HG03558 (cell line): ENCODE data around the gene DGKI.

Experiments used
- ATAC-seq: cut with Tn5 transposase; IDR thresholded peaks from one replicate; pipeline ENCODE4 v1.9.1; 2021; ENCODE audit warnings: moderate number of reproducible peaks; ENCODE audit not compliant: unreplicated experiment; ENCODE audit errors: extremely low read depth

The DGKI gene

DNA sequence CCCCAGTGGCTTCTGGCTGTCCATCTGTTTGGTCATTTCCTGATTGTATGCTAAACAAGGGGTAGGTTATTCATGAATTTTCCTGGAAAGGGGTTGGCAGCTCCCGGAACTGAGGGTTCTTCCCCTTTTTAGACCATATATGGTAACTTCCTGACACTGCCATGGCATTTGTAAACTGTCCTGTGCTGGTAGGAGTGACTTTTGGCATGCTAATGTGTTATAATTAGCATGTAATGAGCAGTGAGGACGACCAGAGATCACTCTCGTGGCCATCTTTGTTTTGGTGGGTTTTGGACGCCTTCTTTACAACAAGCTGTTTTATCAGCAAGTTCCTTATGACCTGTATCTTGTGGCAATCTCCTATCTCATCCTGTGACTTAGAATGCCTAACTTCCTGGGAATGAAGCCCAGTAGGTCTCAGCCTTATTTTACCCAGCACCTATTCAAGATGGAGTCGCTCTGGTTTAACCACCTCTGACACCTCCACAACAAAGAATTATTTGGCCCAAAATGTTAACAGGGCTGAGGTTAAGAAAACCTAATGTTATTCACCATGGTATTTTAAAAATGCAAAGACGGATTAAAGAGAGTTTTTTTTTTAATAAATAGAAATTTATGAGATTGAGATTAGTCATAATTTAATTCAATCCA, 500.9 kb downstream of the DGKI start:
- ATAC-seq = no peak

DNA sequence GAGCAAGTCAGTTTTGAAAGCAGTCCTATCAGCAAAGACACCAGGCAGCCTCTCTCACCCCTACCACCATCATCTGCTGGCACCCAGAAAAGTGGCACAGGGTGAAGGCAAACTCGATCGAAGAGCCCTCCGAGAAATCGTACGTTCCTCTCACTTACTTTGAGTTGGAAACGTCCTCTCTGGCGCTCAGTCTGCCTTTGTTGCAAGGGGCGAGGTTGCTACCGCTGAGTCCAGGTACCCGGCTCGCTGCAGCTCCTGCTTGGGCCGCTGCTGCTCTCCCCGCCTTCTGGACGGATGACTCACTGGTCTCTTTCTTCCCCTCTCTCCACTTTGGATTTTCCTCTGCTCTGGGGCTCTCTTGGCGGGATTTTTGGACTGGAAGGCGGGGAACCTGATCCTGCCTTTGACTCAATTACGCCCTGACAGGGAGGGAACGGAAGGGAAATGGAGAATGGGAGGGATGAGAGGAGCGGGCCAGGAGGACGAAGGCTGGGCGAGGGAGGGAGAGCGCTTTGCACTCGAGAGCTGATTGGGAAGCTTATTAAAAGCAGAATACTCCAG, 503.4 kb downstream of the DGKI start, which contains the start of gene PTN:
Gene PTN (minus strand): TSS at position 453 of the 561 bp plus-strand sequence. CDS start 88,760 bp downstream, outside the sequence.
- ATAC-seq = no peak

GRCh38 chr7:137342828-137343261, 503.9 kb downstream of the DGKI start:
- ATAC-seq = no peak

DNA sequence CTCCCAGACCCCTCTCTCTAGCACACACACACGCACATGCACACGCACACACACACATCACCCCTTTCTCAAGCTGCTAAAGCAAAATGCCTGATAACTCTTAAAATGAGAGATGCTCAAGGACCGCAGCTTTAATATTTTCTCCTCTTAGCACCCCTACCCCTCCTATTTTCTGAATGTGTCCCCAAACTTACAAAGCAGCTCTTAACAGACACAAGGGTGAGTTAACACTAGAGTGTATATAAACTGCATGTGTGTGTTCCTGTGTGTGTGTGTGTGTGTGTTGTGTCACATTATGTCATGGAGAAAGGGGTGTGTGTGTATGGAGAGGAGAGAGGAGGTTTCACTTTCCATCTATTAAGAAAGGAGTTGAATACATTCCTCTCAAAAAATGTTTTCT, 504.5 kb downstream of the DGKI start:
- ATAC-seq = no peak

DNA sequence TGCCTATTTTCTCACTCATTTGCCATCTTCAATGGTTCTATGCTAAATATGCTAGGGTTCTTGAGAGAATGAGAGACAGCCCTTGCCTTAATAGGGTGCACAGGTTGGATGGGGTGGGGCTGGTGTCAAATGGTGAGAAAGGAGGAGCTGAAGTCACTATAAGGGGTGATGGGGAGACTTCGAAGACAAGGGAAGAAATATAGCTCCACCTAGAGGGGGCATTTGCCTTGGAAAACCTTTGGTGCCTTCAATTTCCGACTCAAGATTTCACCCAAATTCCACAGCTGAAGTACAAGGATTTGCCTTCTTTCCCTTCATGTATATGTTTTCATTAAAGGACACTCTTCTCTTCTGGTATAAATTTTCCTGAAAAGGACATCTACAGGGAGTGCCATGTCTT, 508.9 kb downstream of the DGKI start:
- ATAC-seq = no peak

- ATAC-seq = no peak
These were observed 511.0 kb downstream of the DGKI start for GRCh38 chr7:137335814-137336213.

- ATAC-seq = no peak
These were observed 515.4 kb downstream of the DGKI start for GRCh38 chr7:137331378-137331777.
